Ishikawa (cell line): ENCODE measurements around the gene HINT3.

Experiments
- CEBPB ChIP-seq: IDR thresholded peaks from 2 replicates; pipeline ENCODE4 v1.6.1; 2012
- CREB1 ChIP-seq: IDR thresholded peaks from 2 replicates; pipeline ENCODE4 v1.6.1; 2012; ENCODE audit warnings: low read depth
- EGR1 ChIP-seq: IDR thresholded peaks from 2 replicates; pipeline ENCODE4 v1.6.1; 2012
- EP300 ChIP-seq: IDR thresholded peaks from 2 replicates; pipeline ENCODE4 v1.6.1; 2012; ENCODE audit warnings: borderline replicate concordance
- FOXM1 ChIP-seq: IDR thresholded peaks from 2 replicates; pipeline ENCODE4 v1.6.1; 2012; ENCODE audit warnings: low read depth, borderline replicate concordance
- NFIC ChIP-seq: IDR thresholded peaks from 2 replicates; pipeline ENCODE4 v1.6.1; 2012
- RAD21 ChIP-seq: IDR thresholded peaks from 2 replicates; pipeline ENCODE4 v1.6.1; 2012; ENCODE audit warnings: low read depth
- TAF1 ChIP-seq: IDR thresholded peaks from 2 replicates; pipeline ENCODE4 v1.6.1; 2012; ENCODE audit warnings: low read depth, mild to moderate bottlenecking
- TCF12 ChIP-seq: IDR thresholded peaks from 2 replicates; pipeline ENCODE4 v1.6.1; 2012; ENCODE audit warnings: low read depth
- TEAD4 ChIP-seq: IDR thresholded peaks from 2 replicates; pipeline ENCODE4 v1.6.1; 2012
- YY1 ChIP-seq: IDR thresholded peaks from 2 replicates; pipeline ENCODE4 v1.6.1; 2012; ENCODE audit warnings: low read depth
- ZBTB7A ChIP-seq: IDR thresholded peaks from 2 replicates; pipeline ENCODE4 v1.6.1; 2012; ENCODE audit warnings: low read depth
- TF ChIP-seq, protein P1 (sequence below): IDR thresholded peaks from 2 replicates; pipeline ENCODE4 v1.6.1; 2012
- TF ChIP-seq, protein P2 (sequence below): IDR thresholded peaks from 2 replicates; pipeline ENCODE4 v1.6.1; 2012; ENCODE audit warnings: low read depth, mild to moderate bottlenecking
- TF ChIP-seq, protein P3 (sequence below): IDR thresholded peaks from 2 replicates; pipeline ENCODE4 v1.6.1; 2012

The HINT3 gene

DNA sequence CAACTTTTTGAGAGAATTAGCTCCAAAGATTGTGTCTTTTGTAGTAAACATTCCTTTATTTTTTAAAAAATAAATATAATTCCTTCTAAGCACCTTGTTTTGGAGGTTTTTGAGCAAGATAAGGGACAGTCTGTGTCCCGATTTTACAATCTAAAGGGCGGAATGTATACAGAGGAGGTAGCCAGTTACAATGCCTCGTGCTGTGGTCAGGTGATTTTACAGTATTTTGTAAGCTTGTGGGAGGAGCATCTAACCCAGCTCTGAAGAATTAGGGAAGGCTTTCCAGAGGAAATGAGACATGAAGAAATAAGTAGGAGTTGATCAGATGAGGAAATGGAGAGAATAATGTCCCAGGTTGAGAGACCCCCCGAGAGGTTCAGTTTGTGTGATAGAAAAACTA, 1.3 kb downstream of the HINT3 start:
- TF ChIP-seq, protein P1, sequence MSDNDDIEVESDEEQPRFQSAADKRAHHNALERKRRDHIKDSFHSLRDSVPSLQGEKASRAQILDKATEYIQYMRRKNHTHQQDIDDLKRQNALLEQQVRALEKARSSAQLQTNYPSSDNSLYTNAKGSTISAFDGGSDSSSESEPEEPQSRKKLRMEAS, result no peak
- TF ChIP-seq, protein P2, sequence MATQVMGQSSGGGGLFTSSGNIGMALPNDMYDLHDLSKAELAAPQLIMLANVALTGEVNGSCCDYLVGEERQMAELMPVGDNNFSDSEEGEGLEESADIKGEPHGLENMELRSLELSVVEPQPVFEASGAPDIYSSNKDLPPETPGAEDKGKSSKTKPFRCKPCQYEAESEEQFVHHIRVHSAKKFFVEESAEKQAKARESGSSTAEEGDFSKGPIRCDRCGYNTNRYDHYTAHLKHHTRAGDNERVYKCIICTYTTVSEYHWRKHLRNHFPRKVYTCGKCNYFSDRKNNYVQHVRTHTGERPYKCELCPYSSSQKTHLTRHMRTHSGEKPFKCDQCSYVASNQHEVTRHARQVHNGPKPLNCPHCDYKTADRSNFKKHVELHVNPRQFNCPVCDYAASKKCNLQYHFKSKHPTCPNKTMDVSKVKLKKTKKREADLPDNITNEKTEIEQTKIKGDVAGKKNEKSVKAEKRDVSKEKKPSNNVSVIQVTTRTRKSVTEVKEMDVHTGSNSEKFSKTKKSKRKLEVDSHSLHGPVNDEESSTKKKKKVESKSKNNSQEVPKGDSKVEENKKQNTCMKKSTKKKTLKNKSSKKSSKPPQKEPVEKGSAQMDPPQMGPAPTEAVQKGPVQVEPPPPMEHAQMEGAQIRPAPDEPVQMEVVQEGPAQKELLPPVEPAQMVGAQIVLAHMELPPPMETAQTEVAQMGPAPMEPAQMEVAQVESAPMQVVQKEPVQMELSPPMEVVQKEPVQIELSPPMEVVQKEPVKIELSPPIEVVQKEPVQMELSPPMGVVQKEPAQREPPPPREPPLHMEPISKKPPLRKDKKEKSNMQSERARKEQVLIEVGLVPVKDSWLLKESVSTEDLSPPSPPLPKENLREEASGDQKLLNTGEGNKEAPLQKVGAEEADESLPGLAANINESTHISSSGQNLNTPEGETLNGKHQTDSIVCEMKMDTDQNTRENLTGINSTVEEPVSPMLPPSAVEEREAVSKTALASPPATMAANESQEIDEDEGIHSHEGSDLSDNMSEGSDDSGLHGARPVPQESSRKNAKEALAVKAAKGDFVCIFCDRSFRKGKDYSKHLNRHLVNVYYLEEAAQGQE, result no peak
- TF ChIP-seq EP300, result no peak
- TF ChIP-seq, protein P3, sequence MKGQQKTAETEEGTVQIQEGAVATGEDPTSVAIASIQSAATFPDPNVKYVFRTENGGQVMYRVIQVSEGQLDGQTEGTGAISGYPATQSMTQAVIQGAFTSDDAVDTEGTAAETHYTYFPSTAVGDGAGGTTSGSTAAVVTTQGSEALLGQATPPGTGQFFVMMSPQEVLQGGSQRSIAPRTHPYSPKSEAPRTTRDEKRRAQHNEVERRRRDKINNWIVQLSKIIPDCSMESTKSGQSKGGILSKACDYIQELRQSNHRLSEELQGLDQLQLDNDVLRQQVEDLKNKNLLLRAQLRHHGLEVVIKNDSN, result peak; percentile 72
- no peak for TF ChIP-seq TEAD4
- no peak for TF ChIP-seq TCF12
- no peak for TF ChIP-seq ZBTB7A

DNA sequence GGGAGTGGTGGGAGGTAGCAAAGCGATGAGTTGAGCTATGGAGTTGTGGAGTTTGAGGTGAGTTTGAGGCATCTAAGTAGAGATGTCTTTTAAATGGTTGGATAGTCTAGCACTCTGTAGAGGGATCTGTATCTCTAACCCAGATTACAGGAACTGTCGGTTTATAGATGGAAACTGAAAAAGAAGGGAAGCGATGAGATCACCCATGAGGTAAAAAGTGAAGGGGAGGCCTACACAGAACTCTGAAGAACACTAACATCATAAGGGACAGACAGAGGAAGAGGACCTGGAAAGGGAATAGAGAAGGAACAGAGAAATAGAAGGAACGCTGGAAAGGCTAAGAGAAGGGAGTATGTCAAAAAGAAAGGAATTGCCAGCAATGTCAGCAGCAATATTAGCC, 2.5 kb downstream of the HINT3 start:
- TF ChIP-seq RAD21 (no peak), FOXM1 (no peak), CEBPB (no peak), TCF12 (no peak), TAF1 (no peak), CREB1 (no peak)

DNA sequence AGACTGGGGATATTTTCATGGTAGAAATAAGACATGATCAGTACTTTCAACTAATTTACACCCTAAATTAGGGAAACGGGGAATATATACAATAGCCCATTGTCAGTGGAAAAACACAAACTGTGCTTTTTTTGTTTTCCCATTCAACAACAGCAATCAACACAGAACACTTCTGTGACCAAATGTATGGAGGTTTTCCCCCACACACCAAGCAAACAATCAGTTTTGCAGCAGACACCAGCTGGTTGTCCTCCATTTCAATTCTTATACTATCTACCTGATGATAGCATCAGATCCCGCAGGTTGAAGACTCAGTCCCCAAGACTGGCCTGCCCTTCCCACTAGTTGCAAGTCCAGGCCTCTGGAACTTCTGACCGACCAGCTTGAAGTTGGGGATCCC, 4.5 kb downstream of the HINT3 start:
- TF ChIP-seq YY1 (no peak), TEAD4 (no peak), NFIC (no peak), TCF12 (no peak), RAD21 (no peak), EP300 (no peak), CEBPB (no peak)

DNA sequence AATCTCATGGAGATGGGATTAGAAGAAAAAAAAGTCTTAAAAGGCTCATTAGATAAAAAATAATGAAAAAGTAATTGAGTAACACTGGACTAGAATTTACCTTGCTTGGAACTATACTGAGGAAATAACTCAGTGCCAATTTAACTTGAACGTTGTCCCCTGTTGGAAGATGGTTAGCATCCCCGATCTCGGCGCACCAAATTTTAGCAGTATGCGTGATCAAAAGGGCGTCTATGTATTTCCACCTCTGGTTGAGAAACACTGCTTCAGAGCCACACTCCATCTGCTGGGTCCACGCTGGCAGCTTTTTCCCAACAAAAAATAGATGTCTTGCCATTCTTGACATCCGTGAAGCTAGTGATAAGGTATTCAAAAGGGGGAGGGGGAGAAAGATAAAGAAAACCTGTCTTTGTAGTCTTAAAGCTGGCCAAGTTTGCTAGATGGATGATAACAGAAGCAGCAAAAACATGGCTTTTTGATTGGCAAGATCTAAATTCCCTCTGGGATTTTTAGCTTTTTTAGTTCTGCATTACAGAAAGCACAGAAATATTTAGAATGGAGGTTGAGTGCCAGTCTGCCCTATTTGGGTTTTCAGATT, 6.4 kb downstream of the HINT3 start:
- TF ChIP-seq FOXM1, result no peak
- TF ChIP-seq TEAD4, result no peak
- no peak for TF ChIP-seq TCF12
- TF ChIP-seq, protein P2, result no peak
- TF ChIP-seq, protein P3, result no peak

DNA sequence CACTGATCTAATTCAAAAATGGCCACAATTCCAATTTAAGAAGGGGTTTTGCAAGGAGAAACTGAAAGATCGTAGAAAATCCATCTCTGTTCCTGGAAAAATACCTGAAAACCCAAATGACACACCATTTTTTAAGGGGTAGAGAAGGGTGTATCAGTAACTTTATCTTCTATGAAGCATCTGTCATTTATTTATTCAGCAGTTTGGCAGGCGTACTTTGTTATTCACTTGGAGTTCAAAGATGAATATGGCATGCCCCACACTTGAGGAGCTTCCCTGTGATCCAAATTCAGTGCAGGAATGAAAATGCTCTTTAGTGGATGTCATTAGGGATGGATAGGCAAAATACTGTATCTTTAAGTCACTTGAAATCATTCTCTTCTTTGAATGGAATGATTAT, 7.2 kb downstream of the HINT3 start:
- TF ChIP-seq, protein P3, result no peak
- TF ChIP-seq CEBPB (no peak), EGR1 (no peak)
- TF ChIP-seq, protein P2, result no peak

DNA sequence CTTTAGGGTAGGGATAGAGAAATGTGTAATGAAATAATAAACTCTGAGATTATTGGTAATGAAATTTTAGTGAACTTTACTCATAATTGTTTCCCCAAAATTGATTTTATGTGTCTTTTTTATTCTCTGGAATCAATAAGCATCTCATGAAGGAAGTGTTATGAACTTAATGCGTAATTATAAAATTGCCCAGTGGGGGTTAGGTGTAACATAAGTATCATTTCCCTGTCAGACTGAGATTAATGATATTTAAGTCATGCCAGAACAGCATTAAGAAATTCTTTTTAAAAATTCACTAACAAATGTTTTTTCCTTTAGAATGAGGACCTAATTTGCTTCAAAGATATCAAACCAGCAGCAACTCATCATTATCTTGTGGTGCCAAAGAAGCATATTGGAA, 10.0 kb downstream of the HINT3 start:
- TF ChIP-seq CREB1, result no peak
- no peak for TF ChIP-seq CEBPB
- TF ChIP-seq YY1, result no peak
- TF ChIP-seq FOXM1, result no peak
- TF ChIP-seq, protein P1, result no peak
